SH-SY5Y (cell line): ENCODE results near the gene SPATA6L.

Source experiments
- GATA2 ChIP-seq: IDR thresholded peaks from 2 replicates; pipeline ENCODE4 v1.6.1; 2011; ENCODE audit warnings: mild to moderate bottlenecking, low read depth, low read length
- GATA3 ChIP-seq: IDR thresholded peaks from 2 replicates; pipeline ENCODE4 v1.6.1; 2011; ENCODE audit warnings: low read depth, mild to moderate bottlenecking, low read length, moderate library complexity

DNA sequence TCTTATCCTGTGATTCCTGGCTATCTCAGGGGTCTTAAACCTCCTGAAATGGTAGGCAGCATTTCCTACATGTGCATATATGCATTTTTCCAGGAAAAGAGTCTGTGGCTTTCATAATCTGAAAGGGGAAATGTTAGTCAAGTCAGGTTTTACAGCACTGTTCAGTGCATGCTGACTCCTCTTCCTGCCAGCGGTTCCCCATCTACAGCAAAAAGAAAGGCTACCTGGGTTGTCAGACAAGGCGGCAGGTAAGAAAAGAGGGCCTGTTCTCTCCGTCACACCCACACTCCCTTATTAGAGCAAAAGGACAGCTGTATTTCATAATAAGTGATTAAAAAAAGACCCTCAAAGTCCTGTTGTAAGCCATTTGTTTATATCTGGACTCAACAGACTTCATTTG, 4.3 kb upstream of the SPATA6L start:
- TF ChIP-seq GATA2 (no peak), GATA3 (no peak)
